ENCODE measurements around the gene ECT2L. TPM values are rescaled to one million over a fixed set of nuclear protein-coding genes. Genes with fewer than 3 reads are reported as not detected.

Gene ECT2L
- total RNA-seq, 1 donor from 2014 or later = not detected

GRCh38 chr6:138857775-138858174, 61.9 kb downstream of the ECT2L start:
- TF ChIP-seq EZH2 (IDR thresholded peaks at IDR 0.05; ENCODE audit: insufficient read depth, low read length) = no peak
- TF ChIP-seq, protein P1, sequence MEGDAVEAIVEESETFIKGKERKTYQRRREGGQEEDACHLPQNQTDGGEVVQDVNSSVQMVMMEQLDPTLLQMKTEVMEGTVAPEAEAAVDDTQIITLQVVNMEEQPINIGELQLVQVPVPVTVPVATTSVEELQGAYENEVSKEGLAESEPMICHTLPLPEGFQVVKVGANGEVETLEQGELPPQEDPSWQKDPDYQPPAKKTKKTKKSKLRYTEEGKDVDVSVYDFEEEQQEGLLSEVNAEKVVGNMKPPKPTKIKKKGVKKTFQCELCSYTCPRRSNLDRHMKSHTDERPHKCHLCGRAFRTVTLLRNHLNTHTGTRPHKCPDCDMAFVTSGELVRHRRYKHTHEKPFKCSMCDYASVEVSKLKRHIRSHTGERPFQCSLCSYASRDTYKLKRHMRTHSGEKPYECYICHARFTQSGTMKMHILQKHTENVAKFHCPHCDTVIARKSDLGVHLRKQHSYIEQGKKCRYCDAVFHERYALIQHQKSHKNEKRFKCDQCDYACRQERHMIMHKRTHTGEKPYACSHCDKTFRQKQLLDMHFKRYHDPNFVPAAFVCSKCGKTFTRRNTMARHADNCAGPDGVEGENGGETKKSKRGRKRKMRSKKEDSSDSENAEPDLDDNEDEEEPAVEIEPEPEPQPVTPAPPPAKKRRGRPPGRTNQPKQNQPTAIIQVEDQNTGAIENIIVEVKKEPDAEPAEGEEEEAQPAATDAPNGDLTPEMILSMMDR (IDR thresholded peaks at IDR 0.05; ENCODE audit: insufficient read depth, low read depth, low read length) = no peak
- no peak overlapping the region for H3K4me3 ChIP-seq (ENCODE audit: insufficient read depth, low read depth, low read length)
- FAIRE-seq (no peak), DNase-seq (ENCODE audit: low read depth) (no peak)
- Mint-ChIP-seq H3K36me3 (ENCODE audit: low read depth, unreplicated experiment) (no peaks in the 10 kb centered on the region), H3K27ac (ENCODE audit: unreplicated experiment) (no peak overlapping the region), H3K4me1 (ENCODE audit: low read depth, unreplicated experiment) (no peaks in the 10 kb centered on the region), H3K27me3 (ENCODE audit: low read depth, unreplicated experiment) (peaks cover 7% of the 10 kb centered on the region), H3K4me3 (ENCODE audit: unreplicated experiment) (no peak overlapping the region), H3K9me3 (ENCODE audit: unreplicated experiment) (peaks cover 17% of the 10 kb centered on the region)
- no peaks in the 10 kb centered on the region for H4K20me1 ChIP-seq (ENCODE audit: insufficient read depth, low read length)
- peaks cover 3% of the 10 kb centered on the region for H3K27me3 ChIP-seq (ENCODE audit: insufficient read depth, low read length)
- H3K36me3 ChIP-seq (ENCODE audit: insufficient read depth, low read length) = no peaks in the 10 kb centered on the region
- H3K9ac ChIP-seq (ENCODE audit: low read length) = no peak overlapping the region
- H3K4me1 ChIP-seq (ENCODE audit: insufficient read depth, low read length) = no peaks in the 10 kb centered on the region
- no peak overlapping the region for H3K27ac ChIP-seq (ENCODE audit: low read depth, low read length)
- no peak overlapping the region for H2AFZ ChIP-seq (ENCODE audit: low read depth, low read length)
- no peak overlapping the region for H3K4me2 ChIP-seq (ENCODE audit: low read length)
- no peaks in the 10 kb centered on the region for H3K79me2 ChIP-seq (ENCODE audit: insufficient read depth, low read length)
- H3K9me3 ChIP-seq (ENCODE audit: insufficient read depth, low read depth, low read length) = no peaks in the 10 kb centered on the region

GRCh38 chr6:138862456-138862855, 66.6 kb downstream of the ECT2L start:
- FAIRE-seq (no peak), DNase-seq (ENCODE audit: low read depth) (no peak)
- no peak overlapping the region for H2AFZ ChIP-seq (ENCODE audit: low read depth, low read length)
- peaks cover 3% of the 10 kb centered on the region for H3K27me3 Mint-ChIP-seq (ENCODE audit: low read depth, unreplicated experiment)
- H3K27ac ChIP-seq (ENCODE audit: low read depth, low read length) = no peak overlapping the region
- H3K9me3 ChIP-seq (ENCODE audit: insufficient read depth, low read depth, low read length) = no peaks in the 10 kb centered on the region
- no peaks in the 10 kb centered on the region for H3K36me3 Mint-ChIP-seq (ENCODE audit: low read depth, unreplicated experiment)
- no peak overlapping the region for H3K27ac Mint-ChIP-seq (ENCODE audit: unreplicated experiment)
- no peaks in the 10 kb centered on the region for H3K27me3 ChIP-seq (ENCODE audit: insufficient read depth, low read length)
- no peaks in the 10 kb centered on the region for H3K4me1 ChIP-seq (ENCODE audit: insufficient read depth, low read length)
- H3K79me2 ChIP-seq (ENCODE audit: insufficient read depth, low read length) = no peaks in the 10 kb centered on the region
- peaks cover 3% of the 10 kb centered on the region for H3K4me1 Mint-ChIP-seq (ENCODE audit: low read depth, unreplicated experiment)
- no peak overlapping the region for H3K4me3 Mint-ChIP-seq (ENCODE audit: unreplicated experiment)
- no peak overlapping the region for H3K4me3 ChIP-seq (ENCODE audit: insufficient read depth, low read depth, low read length)
- H3K9me3 Mint-ChIP-seq (ENCODE audit: unreplicated experiment) = peaks cover 14% of the 10 kb centered on the region
- TF ChIP-seq, protein P1 (IDR thresholded peaks at IDR 0.05; ENCODE audit: insufficient read depth, low read depth, low read length) = no peak
- no peak for TF ChIP-seq EZH2 (IDR thresholded peaks at IDR 0.05; ENCODE audit: insufficient read depth, low read length)
- H3K4me2 ChIP-seq (ENCODE audit: low read length) = no peak overlapping the region
- no peaks in the 10 kb centered on the region for H4K20me1 ChIP-seq (ENCODE audit: insufficient read depth, low read length)
- H3K36me3 ChIP-seq (ENCODE audit: insufficient read depth, low read length) = no peaks in the 10 kb centered on the region
- no peak overlapping the region for H3K9ac ChIP-seq (ENCODE audit: low read length)

DNA sequence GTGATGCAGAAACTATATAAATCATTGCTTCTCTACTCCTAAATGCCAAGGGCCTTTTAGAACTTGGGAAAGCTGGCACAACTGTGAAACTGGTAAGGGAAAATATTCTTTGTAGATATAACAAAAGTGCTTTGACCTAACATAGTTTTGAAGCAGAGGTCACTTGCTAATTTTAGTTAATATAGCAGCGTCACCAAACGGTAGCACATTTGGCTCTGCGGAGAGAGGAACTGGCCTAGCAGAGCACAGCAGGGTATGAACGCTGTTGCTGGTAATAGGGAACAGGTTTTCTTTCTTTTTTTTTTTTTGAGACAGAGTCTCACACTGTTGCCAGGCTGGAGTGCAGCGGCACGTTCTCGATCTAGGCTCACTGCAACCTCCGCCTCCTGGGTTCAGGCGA, 67.4 kb downstream of the ECT2L start:
- H3K27ac Mint-ChIP-seq (ENCODE audit: unreplicated experiment) = no peak overlapping the region
- no peaks in the 10 kb centered on the region for H3K4me1 ChIP-seq (ENCODE audit: insufficient read depth, low read length)
- no peak overlapping the region for H3K4me2 ChIP-seq (ENCODE audit: low read length)
- DNase-seq (ENCODE audit: low read depth) (no peak), FAIRE-seq (no peak)
- H3K4me3 Mint-ChIP-seq (ENCODE audit: unreplicated experiment) = no peak overlapping the region
- H3K27me3 Mint-ChIP-seq (ENCODE audit: low read depth, unreplicated experiment) = no peaks in the 10 kb centered on the region
- H3K4me3 ChIP-seq (ENCODE audit: insufficient read depth, low read depth, low read length) = no peak overlapping the region
- no peaks in the 10 kb centered on the region for H4K20me1 ChIP-seq (ENCODE audit: insufficient read depth, low read length)
- peaks cover 14% of the 10 kb centered on the region for H3K9me3 Mint-ChIP-seq (ENCODE audit: unreplicated experiment)
- no peak overlapping the region for H3K27ac ChIP-seq (ENCODE audit: low read depth, low read length)
- H3K4me1 Mint-ChIP-seq (ENCODE audit: low read depth, unreplicated experiment) = peaks cover 3% of the 10 kb centered on the region
- H3K27me3 ChIP-seq (ENCODE audit: insufficient read depth, low read length) = no peaks in the 10 kb centered on the region
- H3K36me3 Mint-ChIP-seq (ENCODE audit: low read depth, unreplicated experiment) = no peaks in the 10 kb centered on the region
- no peaks in the 10 kb centered on the region for H3K36me3 ChIP-seq (ENCODE audit: insufficient read depth, low read length)
- no peak for TF ChIP-seq EZH2 (IDR thresholded peaks at IDR 0.05; ENCODE audit: insufficient read depth, low read length)
- TF ChIP-seq, protein P1 (IDR thresholded peaks at IDR 0.05; ENCODE audit: insufficient read depth, low read depth, low read length) = no peak
- H3K9ac ChIP-seq (ENCODE audit: low read length) = no peak overlapping the region
- H2AFZ ChIP-seq (ENCODE audit: low read depth, low read length) = no peak overlapping the region
- no peaks in the 10 kb centered on the region for H3K79me2 ChIP-seq (ENCODE audit: insufficient read depth, low read length)
- no peaks in the 10 kb centered on the region for H3K9me3 ChIP-seq (ENCODE audit: insufficient read depth, low read depth, low read length)
